NB4 (cell line): ENCODE measurements around the gene BBS9.
A peak's percentile ranks its signal among the peaks of the same experiment; 100 is the strongest.

Experiments
- DNase-seq: peaks from one replicate; pipeline ENCODE4 v3.0.0; 2010; ENCODE audit warnings: low read depth
- H3K4me3 ChIP-seq: one replicate; pipeline ENCODE4 v1.5.1; 2011; ENCODE audit warnings: mild to moderate bottlenecking, low read depth, low read length, moderate library complexity
- MYC ChIP-seq: IDR thresholded peaks from 2 replicates; pipeline ENCODE4 v1.6.1; 2011; ENCODE audit warnings: low read depth, low read length
- POLR2A ChIP-seq: IDR thresholded peaks from 2 replicates; pipeline ENCODE4 v1.6.1; 2011; ENCODE audit warnings: mild to moderate bottlenecking; ENCODE audit not compliant: insufficient read length; ENCODE audit errors: extremely low read depth
- TF ChIP-seq, protein P1 (sequence below): IDR thresholded peaks from 2 replicates; pipeline ENCODE4 v1.6.1; 2011; ENCODE audit warnings: low read depth, low read length
- TF ChIP-seq, protein P2 (sequence below): IDR thresholded peaks from one replicate; pipeline ENCODE4 v1.5.1; 2012; ENCODE audit warnings: low read depth, low read length

Gene BBS9

DNA sequence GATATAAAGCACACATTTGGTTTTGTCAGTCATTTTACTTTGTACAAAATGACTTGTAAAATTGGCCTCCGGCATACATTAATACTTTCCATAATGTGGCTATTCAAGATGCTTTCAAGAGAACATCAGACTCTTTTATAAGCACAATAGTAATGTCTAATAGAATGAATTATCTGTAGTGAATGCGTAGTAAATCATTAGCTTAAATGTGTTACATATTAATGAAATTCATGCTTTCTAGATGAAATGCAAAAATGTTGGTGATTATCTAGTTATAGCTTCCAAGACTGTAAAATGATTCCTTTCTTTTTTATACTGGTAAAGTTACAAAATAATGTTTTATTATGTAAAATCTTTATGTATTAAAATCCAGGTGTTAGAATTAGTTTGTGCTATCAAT lies 144.0 kb downstream of the BBS9 start:
- no peak overlapping the region for H3K4me3 ChIP-seq
- TF ChIP-seq, protein P1, sequence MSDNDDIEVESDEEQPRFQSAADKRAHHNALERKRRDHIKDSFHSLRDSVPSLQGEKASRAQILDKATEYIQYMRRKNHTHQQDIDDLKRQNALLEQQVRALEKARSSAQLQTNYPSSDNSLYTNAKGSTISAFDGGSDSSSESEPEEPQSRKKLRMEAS, result no peak
- no peak for TF ChIP-seq POLR2A
- TF ChIP-seq, protein P2, sequence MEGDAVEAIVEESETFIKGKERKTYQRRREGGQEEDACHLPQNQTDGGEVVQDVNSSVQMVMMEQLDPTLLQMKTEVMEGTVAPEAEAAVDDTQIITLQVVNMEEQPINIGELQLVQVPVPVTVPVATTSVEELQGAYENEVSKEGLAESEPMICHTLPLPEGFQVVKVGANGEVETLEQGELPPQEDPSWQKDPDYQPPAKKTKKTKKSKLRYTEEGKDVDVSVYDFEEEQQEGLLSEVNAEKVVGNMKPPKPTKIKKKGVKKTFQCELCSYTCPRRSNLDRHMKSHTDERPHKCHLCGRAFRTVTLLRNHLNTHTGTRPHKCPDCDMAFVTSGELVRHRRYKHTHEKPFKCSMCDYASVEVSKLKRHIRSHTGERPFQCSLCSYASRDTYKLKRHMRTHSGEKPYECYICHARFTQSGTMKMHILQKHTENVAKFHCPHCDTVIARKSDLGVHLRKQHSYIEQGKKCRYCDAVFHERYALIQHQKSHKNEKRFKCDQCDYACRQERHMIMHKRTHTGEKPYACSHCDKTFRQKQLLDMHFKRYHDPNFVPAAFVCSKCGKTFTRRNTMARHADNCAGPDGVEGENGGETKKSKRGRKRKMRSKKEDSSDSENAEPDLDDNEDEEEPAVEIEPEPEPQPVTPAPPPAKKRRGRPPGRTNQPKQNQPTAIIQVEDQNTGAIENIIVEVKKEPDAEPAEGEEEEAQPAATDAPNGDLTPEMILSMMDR, result no peak
- no peak for TF ChIP-seq MYC
- no peak for DNase-seq

DNA sequence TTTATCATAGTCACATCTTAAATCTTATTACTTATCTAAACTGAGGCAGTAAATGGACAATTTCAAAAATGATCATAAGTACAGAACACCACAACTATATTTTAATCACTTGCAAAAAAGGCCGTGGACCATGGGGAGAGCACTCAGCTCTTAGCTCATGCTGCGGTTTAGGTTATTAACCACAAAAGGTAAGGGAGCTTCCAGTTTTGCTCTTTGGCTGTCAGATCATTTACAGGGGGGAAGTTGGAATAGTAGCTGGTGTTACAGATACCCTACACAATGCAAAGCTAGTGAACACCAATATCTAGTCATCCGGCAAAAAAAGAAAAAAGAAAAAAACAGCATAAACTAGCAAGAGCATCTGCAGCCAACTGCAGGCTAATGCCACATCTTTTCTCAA lies 147.0 kb downstream of the BBS9 start:
- TF ChIP-seq, protein P2, result no peak
- TF ChIP-seq, protein P1, result no peak
- TF ChIP-seq POLR2A, result no peak
- no peak for TF ChIP-seq MYC
- DNase-seq, result peak; percentile 27
- H3K4me3 ChIP-seq, result no peak overlapping the region

DNA sequence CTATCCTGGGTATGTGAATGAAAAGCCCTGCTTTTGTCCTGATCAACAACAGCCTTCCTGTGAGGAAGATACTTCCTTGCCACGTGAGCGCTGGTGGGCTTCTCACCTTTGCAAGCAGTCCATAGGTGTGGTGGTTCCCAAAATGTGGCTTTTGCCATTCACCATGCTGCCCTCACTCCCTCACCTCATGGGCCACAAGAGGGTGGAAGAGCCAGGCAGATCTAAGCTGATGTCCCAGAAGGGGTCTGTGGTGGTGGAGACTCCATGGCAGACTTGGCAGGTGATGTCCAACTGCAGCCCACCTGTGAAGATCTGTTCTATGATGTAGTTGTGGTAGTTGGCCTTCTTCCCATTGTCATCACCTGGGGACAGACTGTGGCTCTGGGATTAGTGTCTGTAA lies 147.4 kb downstream of the BBS9 start:
- no peak overlapping the region for H3K4me3 ChIP-seq
- no peak for DNase-seq
- TF ChIP-seq, protein P2, result no peak
- TF ChIP-seq, protein P1, result no peak
- TF ChIP-seq MYC (no peak), POLR2A (no peak)

DNA sequence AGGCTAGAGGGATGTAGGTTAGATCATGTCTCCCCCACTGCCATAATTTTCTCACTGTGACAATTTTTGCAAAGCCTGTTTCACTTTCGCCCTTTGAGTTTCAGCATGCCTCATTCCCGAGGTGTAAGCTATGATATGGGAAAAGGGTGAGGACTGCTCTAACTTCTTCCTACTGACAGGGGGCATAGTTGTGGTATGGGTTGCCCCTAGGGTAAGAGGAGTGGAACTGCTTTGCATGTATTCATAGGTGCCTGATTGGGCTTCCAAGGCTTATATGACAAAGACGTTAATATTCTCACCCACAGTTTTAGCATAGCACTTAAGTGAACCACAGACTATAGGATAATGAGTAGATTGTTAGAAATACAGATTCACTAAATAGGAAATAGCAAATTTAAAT lies 148.7 kb downstream of the BBS9 start:
- DNase-seq, result peak; percentile 16
- H3K4me3 ChIP-seq, result no peak overlapping the region
- TF ChIP-seq, protein P2, result no peak
- no peak for TF ChIP-seq POLR2A
- no peak for TF ChIP-seq MYC
- TF ChIP-seq, protein P1, result no peak

DNA sequence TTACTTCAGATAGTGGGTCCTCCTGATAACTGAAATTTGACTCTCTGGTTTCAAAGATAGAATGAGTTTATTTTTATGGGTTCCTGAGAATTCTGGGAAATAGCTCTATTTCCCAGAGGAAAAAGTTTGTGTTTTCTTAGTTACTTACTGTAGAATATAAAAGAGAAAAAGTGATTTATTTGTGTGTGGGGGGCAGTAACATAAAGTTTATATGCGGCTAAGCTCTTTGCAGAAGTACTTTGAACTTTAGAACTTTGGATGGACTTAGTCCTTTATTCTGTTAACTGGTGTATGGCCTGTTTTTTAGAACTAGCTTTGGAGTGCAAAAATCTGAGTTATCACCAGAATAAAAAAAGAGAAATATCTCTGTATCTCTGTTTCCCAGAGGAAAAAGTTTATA lies 157.1 kb downstream of the BBS9 start:
- TF ChIP-seq, protein P2, result no peak
- no peak for TF ChIP-seq POLR2A
- TF ChIP-seq, protein P1, result no peak
- TF ChIP-seq MYC, result no peak
- H3K4me3 ChIP-seq, result no peak overlapping the region
- DNase-seq, result no peak

DNA sequence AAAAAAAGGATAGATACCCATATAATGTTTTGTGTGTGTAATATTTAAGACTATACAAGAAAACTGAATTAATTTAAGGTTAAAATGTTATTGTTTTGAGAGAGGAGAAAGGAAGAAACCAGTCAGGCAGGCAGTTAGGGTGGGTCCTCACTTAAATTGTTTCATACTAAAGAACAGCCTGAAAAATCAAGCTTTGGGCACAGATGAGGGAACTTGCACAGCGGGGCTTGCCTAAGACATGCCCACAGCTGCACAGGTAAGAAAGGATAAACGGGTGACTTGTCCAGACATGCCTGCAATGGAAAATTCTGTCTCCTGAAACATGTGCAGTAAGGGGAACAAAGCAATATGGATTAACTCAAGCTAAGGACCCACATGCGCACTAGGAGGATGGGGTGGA lies 158.4 kb downstream of the BBS9 start:
- DNase-seq, result no peak
- H3K4me3 ChIP-seq, result no peak overlapping the region
- TF ChIP-seq, protein P2, result no peak
- TF ChIP-seq, protein P1, result no peak
- TF ChIP-seq POLR2A (no peak), MYC (no peak)
